ENCODE data around the gene IKZF2.

Gene IKZF2

GRCh38 chr2:213016984-213017351 lies 134.4 kb downstream of the IKZF2 start:
- Histone ChIP-seq H3K27ac (no peak overlapping the region), H3K4me1 (no peaks in the 10 kb centered on the region), H3K36me3 (peaks cover 7 to 23% (median 15%) of the 10 kb centered on the region in 3 donors), H3K9me3 (no peaks in the 10 kb centered on the region), H3K27me3 (no peaks in the 10 kb centered on the region), H3K4me3 (no peak overlapping the region)
- DNase-seq: no peak
- intact Hi-C loops (cut with DNase I; ENCODE audit: low total_unique reads): no loop called here
- TF ChIP-seq CTCF (IDR thresholded peaks at IDR 0.05): no peak

- no peak for TF ChIP-seq CTCF (IDR thresholded peaks at IDR 0.05)
- no peak for DNase-seq
- Histone ChIP-seq H3K27me3 (no peaks in the 10 kb centered on the region), H3K9me3 (no peaks in the 10 kb centered on the region), H3K27ac (no peak overlapping the region), H3K4me1 (no peaks in the 10 kb centered on the region), H3K36me3 (peaks cover 10 to 24% (median 13%) of the 10 kb centered on the region in 3 donors), H3K4me3 (no peak overlapping the region)
- intact Hi-C loops (cut with DNase I; ENCODE audit: low total_unique reads): no loop called here
Measured at GRCh38 chr2:213016166-213016983, 135.0 kb downstream of the IKZF2 start.

GRCh38 chr2:213015387-213016165 lies 135.8 kb downstream of the IKZF2 start:
- Histone ChIP-seq H3K4me3 (no peak overlapping the region), H3K27me3 (no peaks in the 10 kb centered on the region), H3K36me3 (peaks cover 9 to 22% (median 10%) of the 10 kb centered on the region in 3 donors), H3K27ac (no peak overlapping the region), H3K4me1 (no peaks in the 10 kb centered on the region), H3K9me3 (no peaks in the 10 kb centered on the region)
- DNase-seq: no peak
- no peak for TF ChIP-seq CTCF (IDR thresholded peaks at IDR 0.05)
- intact Hi-C loops (cut with DNase I; ENCODE audit: low total_unique reads): no loop called here

- no peak for TF ChIP-seq CTCF (IDR thresholded peaks at IDR 0.05)
- Histone ChIP-seq H3K4me3 (no peak overlapping the region), H3K36me3 (peaks cover 6 to 16% (median 10%) of the 10 kb centered on the region in 3 donors), H3K9me3 (no peaks in the 10 kb centered on the region), H3K4me1 (no peaks in the 10 kb centered on the region), H3K27me3 (no peaks in the 10 kb centered on the region), H3K27ac (no peak overlapping the region)
- no peak for DNase-seq
- intact Hi-C loops (cut with DNase I; ENCODE audit: low total_unique reads): no loop called here
Measured at GRCh38 chr2:213013979-213014378, 137.4 kb downstream of the IKZF2 start.

- Histone ChIP-seq H3K4me3 (no peak overlapping the region), H3K9me3 (no peaks in the 10 kb centered on the region), H3K27ac (no peak overlapping the region), H3K27me3 (no peaks in the 10 kb centered on the region), H3K4me1 (no peaks in the 10 kb centered on the region), H3K36me3 (peaks cover 6 to 27% (median 18%) of the 10 kb centered on the region in 3 donors)
- no peak for TF ChIP-seq CTCF (IDR thresholded peaks at IDR 0.05)
- intact Hi-C loops (cut with DNase I; ENCODE audit: low total_unique reads): no loop called here
- no peak for DNase-seq
Measured at GRCh38 chr2:213011505-213011904, 139.9 kb downstream of the IKZF2 start.

All from tibial artery (tissue), 4 donors.